ENCODE data around the gene ZNF45. TPM values are rescaled to one million over a fixed set of nuclear protein-coding genes. Genes with fewer than 3 reads are reported as not detected.

The ZNF45 gene
- total RNA-seq (10 to 100 TPM; 12.9 to 13.4 TPM), polyA plus RNA-seq (ENCODE audit: insufficient read length in 6 of 6) (10 to 100 TPM; 30.1 to 33.4 (median 32.1) TPM)
- long read RNA-seq, donor 1: 0 reads
- long read RNA-seq, donor 2, partial matches to known transcripts: 15 of 23 reads
- long read RNA-seq, donor 2, other reads (novel, unspliced or antisense): 6 of 23 reads
- long read RNA-seq, donor 3, partial matches to known transcripts: 50 of 50 reads
- long read RNA-seq, donor 3, other reads (novel, unspliced or antisense): 0 of 50 reads
- long read RNA-seq, donor 4: 0 reads
- long read RNA-seq, donor 5, partial matches to known transcripts: 12 of 18 reads
- long read RNA-seq, donor 5, other reads (novel, unspliced or antisense): 5 of 18 reads
- long read RNA-seq, donor 6: 0 reads
- long read RNA-seq, donor 7, partial matches to known transcripts: 9 of 10 reads
- long read RNA-seq, donor 7, other reads (novel, unspliced or antisense): 0 of 10 reads
- long read RNA-seq, donor 8, partial matches to known transcripts: 19 of 20 reads
- long read RNA-seq, donor 8, other reads (novel, unspliced or antisense): 0 of 20 reads
- long read RNA-seq, donor 9: 0 reads
- long read RNA-seq, donor 10: 0 reads
- long read RNA-seq, donor 11: 0 reads
- long read RNA-seq, donor 12, partial matches to known transcripts: 12 of 13 reads
- long read RNA-seq, donor 12, other reads (novel, unspliced or antisense): 0 of 13 reads

- ATAC-seq: peak; percentile 100
- intact Hi-C loops (cut with DNase I): no loop called here
- no peak for TF ChIP-seq CTCF (IDR thresholded peaks at IDR 0.05)
Measured at GRCh38 chr19:43934985-43935708, at the start of gene ZNF45. Gene ZNF45, minus strand, starts transcription at chr19:43935282. Its CDS starts 13,097 bp downstream, at chr19:43922185.

GRCh38 chr19:43984687-43985000 is 49.6 kb upstream of the ZNF45 start:
- ATAC-seq: peak; percentile 65
- no peak for TF ChIP-seq CTCF (IDR thresholded peaks at IDR 0.05)
- intact Hi-C loops (cut with DNase I): no loop called here

More at GRCh38 chr19:43934985-43935708, at the start of gene ZNF45:
- Histone ChIP-seq H3K4me1 (peaks cover 8 to 19% of the 10 kb centered on the region in 2 donors), H3K36me3 (peaks cover 0 to 30% of the 10 kb centered on the region in 2 donors), H3K27me3 (no peaks in the 10 kb centered on the region), H3K4me3 (peak within 1 kb of the TSS; percentile 48 to 77), H3K27ac (peak within 1 kb of the TSS; percentile 71 to 84), H3K9me3 (peaks cover 0 to 14% of the 10 kb centered on the region in 2 donors)
- peak; percentile 92 to 95 (median 92) for DNase-seq

GRCh38 chr19:43983912-43984686 is 49.0 kb upstream of the ZNF45 start, which contains the start of gene ZNF155:
Gene ZNF155, plus strand, starts transcription at chr19:43984188. Its CDS starts 4,356 bp downstream, at chr19:43988544.
- peak; percentile 100 for ATAC-seq
- peaks cover 0 to 15% of the 10 kb centered on the region in 2 donors for H3K4me1 ChIP-seq
- H3K27ac ChIP-seq: peak within 1 kb of the TSS; percentile 50 to 53
- intact Hi-C loops (cut with DNase I): no loop called here
- peaks cover 0 to 43% of the 10 kb centered on the region in 2 donors for H3K9me3 ChIP-seq
- H3K36me3 ChIP-seq: peaks cover 0 to 13% of the 10 kb centered on the region in 2 donors
- DNase-seq: peak; percentile 90 to 96 (median 92)
- no peaks in the 10 kb centered on the region for H3K27me3 ChIP-seq
- peak within 1 kb of the TSS; percentile 71 to 77 for H3K4me3 ChIP-seq
- TF ChIP-seq CTCF (IDR thresholded peaks at IDR 0.05): no peak

More at GRCh38 chr19:43984687-43985000, 49.6 kb upstream of the ZNF45 start:
- H3K36me3 ChIP-seq: peaks cover 0 to 18% of the 10 kb centered on the region in 2 donors
- H3K9me3 ChIP-seq: peaks cover 0 to 38% of the 10 kb centered on the region in 2 donors
- H3K27me3 ChIP-seq: no peaks in the 10 kb centered on the region
- DNase-seq: peak in 2 of 4 donors; percentile 38 to 64
- H3K27ac ChIP-seq: peak overlapping the region; percentile 50 to 53
- H3K4me3 ChIP-seq: peak overlapping the region; percentile 71 to 77
- peaks cover 0 to 15% of the 10 kb centered on the region in 2 donors for H3K4me1 ChIP-seq

GRCh38 chr19:43983544-43983911 is 48.4 kb upstream of the ZNF45 start:
- H3K4me1 ChIP-seq: peaks cover 0 to 15% of the 10 kb centered on the region in 2 donors
- peaks cover 0 to 7% of the 10 kb centered on the region in 2 donors for H3K36me3 ChIP-seq
- intact Hi-C loops (cut with DNase I): no loop called here
- no peak for DNase-seq
- H3K27me3 ChIP-seq: no peaks in the 10 kb centered on the region
- H3K27ac ChIP-seq: no peak overlapping the region
- no peak for ATAC-seq
- peak overlapping the region; percentile 71 to 77 for H3K4me3 ChIP-seq
- no peak for TF ChIP-seq CTCF (IDR thresholded peaks at IDR 0.05)
- peaks cover 0 to 49% of the 10 kb centered on the region in 2 donors for H3K9me3 ChIP-seq
